ENCODE data around the gene C19orf47.
"Not testable (repeated sequence)": the region's sequence is repeated elsewhere in the genome, so short reads cannot be mapped to it uniquely, and the experiment has no call there.

The C19orf47 gene

GRCh38 chr19:40374084-40374483 is 25.9 kb upstream of the C19orf47 start:
- DNase-seq = no peak

GRCh38 chr19:40371802-40372122 is 23.6 kb upstream of the C19orf47 start:
- no peak for DNase-seq

GRCh38 chr19:40370997-40371801 is 23.0 kb upstream of the C19orf47 start:
- DNase-seq = no peak

GRCh38 chr19:40370253-40370652 is 22.1 kb upstream of the C19orf47 start:
- DNase-seq = not testable (repeated sequence)

GRCh38 chr19:40369797-40370196 is 21.6 kb upstream of the C19orf47 start:
- DNase-seq = no peak

- DNase-seq = no peak
Measured at GRCh38 chr19:40367577-40368434, 19.6 kb upstream of the C19orf47 start.

- DNase-seq = no peak
Measured at GRCh38 chr19:40366697-40367561, 18.7 kb upstream of the C19orf47 start.

- no peak for DNase-seq
Measured at GRCh38 chr19:40365613-40366401, 17.6 kb upstream of the C19orf47 start.

GRCh38 chr19:40365010-40365409 is 16.8 kb upstream of the C19orf47 start:
- no peak for DNase-seq

GRCh38 chr19:40363069-40363468 is 14.9 kb upstream of the C19orf47 start:
- no peak for DNase-seq

- no peak for DNase-seq
Measured at GRCh38 chr19:40362160-40362559, 14.0 kb upstream of the C19orf47 start.

- no peak for DNase-seq
Measured at GRCh38 chr19:40360708-40361241, 12.6 kb upstream of the C19orf47 start.

GRCh38 chr19:40360020-40360707 is 12.0 kb upstream of the C19orf47 start:
- no peak for DNase-seq

- DNase-seq = no peak
Measured at GRCh38 chr19:40358773-40359172, 10.6 kb upstream of the C19orf47 start.

- no peak for DNase-seq
Measured at GRCh38 chr19:40357640-40358039, 9.4 kb upstream of the C19orf47 start.

GRCh38 chr19:40356681-40357595 is 8.7 kb upstream of the C19orf47 start:
- DNase-seq = no peak

- no peak for DNase-seq
Measured at GRCh38 chr19:40355975-40356680, 7.9 kb upstream of the C19orf47 start.

GRCh38 chr19:40348961-40349507 is 837 bp upstream of the C19orf47 start:
- DNase-seq = peak; percentile 6

- no peak for DNase-seq
Measured at GRCh38 chr19:40344422-40344821, 3.8 kb downstream of the C19orf47 start.
